HepG2 (cell line): ENCODE measurements around the gene POLR2M. TPM values are rescaled to one million over a fixed set of nuclear protein-coding genes. Genes with fewer than 3 reads are reported as not detected.

Experiments used
- ATAC-seq: fragments of 200-7000 bp; cut with Tn5 transposase; 3 replicates; pipeline ENCODE4 v1.9.1; 2020; ENCODE audit warnings: mild to moderate bottlenecking, moderate library complexity
- BruUV-seq: library from RNA; stranded (reverse); fragments of 400-500 nt; replicated peaks from 2 replicates; lab custom pipeline; 2021; lab: Mats Ljungman, UMichigan
- CTCF ChIA-PET: fragments of 300-600 bp; formaldehyde crosslinking; extraction: SDS; loops from one replicate; lab custom pipeline; 2021; ENCODE audit warnings: low total read pairs, inconsistent platforms, low intra/inter-chr PET ratio; lab: Yijun Ruan, JAX
- POLR2A ChIA-PET: fragments of 350-600 bp; sonication (Branson Sonifier 250); formaldehyde crosslinking; loops from one replicate; lab custom pipeline; 2020; ENCODE audit warnings: antibody characterized with exemption, inconsistent platforms; lab: Yijun Ruan, JAX
- DNase-seq: peaks from one replicate; pipeline ENCODE4 v3.0.0-alpha.2; 2015; ENCODE audit warnings: low spot score
- FAIRE-seq: peaks from 3 replicates; lab custom pipeline; 2011; peaks lifted over from hg19 to GRCh38; lab: Jason Lieb, UNC
- H2AFZ ChIP-seq: one replicate; pipeline ENCODE4 v1.6.1; 2011; ENCODE audit warnings: low read length, inconsistent platforms
- H3K27ac ChIP-seq: fragments of 300-600 bp; 3 replicates; pipeline ENCODE4 v1.8.0; 2011; ENCODE audit warnings: mixed run types, mild to moderate bottlenecking, mixed read lengths, low read length, inconsistent platforms; ENCODE audit not compliant: insufficient read depth; ENCODE audit errors: extremely low read length
- H3K27me3 ChIP-seq, 2 experiments: fragments of 200-600 bp in 1 of 2; 2 replicates in 1 of 2; 3 replicates in 1 of 2; pipeline versions ENCODE4 v1.6.0 to v1.8.0; 2011; ENCODE audit warnings: low read length in 2 of 2, mild to moderate bottlenecking in 2 of 2, moderate library complexity in 2 of 2, inconsistent platforms in 1 of 2; ENCODE audit not compliant: insufficient read depth in 2 of 2, control insufficient read depth in 1 of 2
- H3K36me3 ChIP-seq, 2 experiments: fragments of 200-600 bp in 1 of 2; replicated peaks in 1 of 2; 2 replicates in 1 of 2; 3 replicates in 1 of 2; pipeline versions ENCODE4 v1.5.1 to v1.8.0; 2011; ENCODE audit warnings: low read length in 2 of 2, inconsistent platforms in 1 of 2; ENCODE audit not compliant: insufficient read depth in 2 of 2, control insufficient read depth in 1 of 2
- H3K4me1 ChIP-seq: 2 replicates; pipeline ENCODE4 v1.5.1; 2012; ENCODE audit warnings: low read length, inconsistent platforms; ENCODE audit not compliant: insufficient read depth
- H3K4me2 ChIP-seq: 2 replicates; pipeline ENCODE4 v1.6.0; 2011; ENCODE audit warnings: low read depth, low read length, inconsistent platforms
- H3K4me3 ChIP-seq, 3 experiments: fragments of 200-600 bp in 1 of 3; sonication (generic), shearing (Covaris generic) in 1 of 3; replicated peaks in 1 of 3; 2 replicates each; pipeline ENCODE4 v1.5.1; 2011 to 2016; ENCODE audit warnings: low read length in 3 of 3, inconsistent platforms in 2 of 3, low read depth in 2 of 3, mild to moderate bottlenecking in 2 of 3, control low read depth in 1 of 3, mixed read lengths in 1 of 3; ENCODE audit not compliant: insufficient read depth in 1 of 3
- H3K79me2 ChIP-seq: one replicate; pipeline ENCODE4 v1.6.1; 2011; ENCODE audit warnings: low read length, inconsistent platforms; ENCODE audit not compliant: insufficient read depth
- H3K9ac ChIP-seq: 2 replicates; pipeline ENCODE4 v1.6.0; 2011; ENCODE audit warnings: mild to moderate bottlenecking, low read depth, low read length, inconsistent platforms; ENCODE audit not compliant: insufficient read depth
- H3K9me3 ChIP-seq: 2 replicates; pipeline ENCODE4 v1.5.1; 2012; ENCODE audit warnings: mild to moderate bottlenecking, low read length
- H4K20me1 ChIP-seq: 2 replicates; pipeline ENCODE4 v1.6.0; 2011; ENCODE audit warnings: inconsistent platforms, mild to moderate bottlenecking, low read length, moderate library complexity; ENCODE audit not compliant: insufficient read depth
- AKAP8 ChIP-seq: sonication (generic); formaldehyde crosslinking; IDR thresholded peaks from 2 replicates; pipeline ENCODE4 v1.5.1; 2020; ENCODE audit warnings: mild to moderate bottlenecking, missing genetic modification reagents
- ARNT ChIP-seq: fragments of 450-650 bp; IDR thresholded peaks from 2 replicates; pipeline ENCODE4 v1.6.1; 2017
- CCAR2 ChIP-seq: fragments of 200-400 bp; formaldehyde crosslinking; optimal IDR thresholded peaks from 2 replicates; pipeline ENCODE3; 2018; ENCODE audit warnings: low read depth, mild to moderate bottlenecking, low read length, moderate library complexity
- DNMT1 ChIP-seq: sonication (generic); formaldehyde crosslinking; IDR thresholded peaks from 2 replicates; pipeline ENCODE4 v1.5.1; 2020; ENCODE audit warnings: mild to moderate bottlenecking, missing genetic modification reagents
- HNRNPLL ChIP-seq: fragments of 200-400 bp; formaldehyde crosslinking; IDR thresholded peaks from 2 replicates; pipeline ENCODE4 v1.6.1; 2017; ENCODE audit warnings: mild to moderate bottlenecking, low read depth, low read length; ENCODE audit not compliant: poor library complexity, severe bottlenecking
- NAIF1 ChIP-seq: sonication (generic); formaldehyde crosslinking; IDR thresholded peaks from 2 replicates; pipeline ENCODE4 v1.5.0; 2020; ENCODE audit warnings: mild to moderate bottlenecking, missing genetic modification reagents, borderline replicate concordance
- NCOA5 ChIP-seq: sonication (generic); formaldehyde crosslinking; IDR thresholded peaks from 2 replicates; pipeline ENCODE4 v1.4.0; 2020; ENCODE audit warnings: missing genetic modification reagents
- SMAD1 ChIP-seq: sonication (generic); formaldehyde crosslinking; IDR thresholded peaks from 2 replicates; pipeline ENCODE4 v1.4.0; 2020; ENCODE audit warnings: missing genetic modification reagents, low read depth, mild to moderate bottlenecking, borderline replicate concordance
- ZNF138 ChIP-seq: sonication (generic); formaldehyde crosslinking; IDR thresholded peaks from 2 replicates; pipeline ENCODE4 v1.5.0; 2020; ENCODE audit warnings: mild to moderate bottlenecking, low read depth, missing genetic modification reagents
- ZNF326 ChIP-seq: sonication (generic); formaldehyde crosslinking; IDR thresholded peaks from 2 replicates; pipeline ENCODE4 v1.4.0; 2020; ENCODE audit warnings: missing genetic modification reagents, borderline replicate concordance
- ZNF530 ChIP-seq: sonication (generic); formaldehyde crosslinking; IDR thresholded peaks from 2 replicates; pipeline ENCODE4 v1.5.0; 2020; ENCODE audit warnings: low read depth, mild to moderate bottlenecking, missing genetic modification reagents
- ZNF557 ChIP-seq: sonication (generic); formaldehyde crosslinking; IDR thresholded peaks from 2 replicates; pipeline ENCODE4 v1.4.0; 2020; ENCODE audit warnings: missing genetic modification reagents
- ZNF672 ChIP-seq: sonication (generic); formaldehyde crosslinking; IDR thresholded peaks from 2 replicates; pipeline ENCODE4 v1.8.1; 2022; ENCODE audit warnings: missing genetic modification reagents
- ZNF784 ChIP-seq: sonication (generic); formaldehyde crosslinking; IDR thresholded peaks from 2 replicates; pipeline ENCODE4 v1.5.1; 2020; ENCODE audit warnings: missing genetic modification reagents, mild to moderate bottlenecking, borderline replicate concordance
- ZNF878 ChIP-seq: sonication (generic); formaldehyde crosslinking; IDR thresholded peaks from 2 replicates; pipeline ENCODE4 v1.8.1; 2023; ENCODE audit warnings: mild to moderate bottlenecking, missing genetic modification reagents, moderate library complexity
- WGBS: methylation state at CpG from one replicate; pipeline ENCODE4 v1.1.6; 2017; ENCODE audit warnings: low lambda C conversion rate; 5-methylcytosine and 5-hydroxymethylcytosine counted together
- in situ Hi-C: cut with HindIII; loops from 2 replicates; pipeline ENCODE4 v1.10.0; 2017; ENCODE audit warnings: low pct_unique_long_range_greater_than_20kb; ENCODE audit not compliant: extremely low pct_ligation_motif_present
- intact Hi-C: fragments of 100-400 bp; cut with micrococcal nuclease; formaldehyde crosslinking; loops from one replicate; pipeline ENCODE4 v1.10.0; 2022; ENCODE audit not compliant: unreplicated experiment
- polyA plus RNA-seq, 8 experiments: library from polyadenylated mRNA; depleted of rRNA in 3 of 8; stranded (reverse) in 7 of 8; unstranded in 1 of 8; fragments of >200 nt; fragmentation: Illumina TruSeq in 4 of 8; extraction: Trizol in 4 of 8; gene quantifications; 2 replicates each; pipeline versions ENCODE4 v1.2.1 to v1.2.3, GENCODE V29; 2011 to 2016; ENCODE audit warnings: low read depth in 4 of 8, missing spikeins in 1 of 8, mixed read lengths in 1 of 8; ENCODE audit not compliant: insufficient read depth in 1 of 8
- total RNA-seq, 5 experiments: library from RNA; depleted of rRNA; stranded (reverse); fragments of >200 nt; fragmentation: Illumina TruSeq; extraction: Trizol; gene quantifications; 2 replicates each; pipeline ENCODE4 v1.2.3, GENCODE V29; 2016; ENCODE audit warnings: low read depth in 1 of 5

The POLR2M gene
- total and polyA plus RNA-seq, 2 of the 13 experiments (the other 11 are each of a cell fraction or from before 2014, with no cell fraction given) = 25.9 to 48.5 TPM

- in situ Hi-C loops = no loop called here
- no peak overlapping the region for H3K9ac ChIP-seq
- no peaks in the 10 kb centered on the region for H3K79me2 ChIP-seq
- BruUV-seq = no TSS peak
- no peak overlapping the region for H3K27ac ChIP-seq
- no peak for ATAC-seq
- H2AFZ ChIP-seq = no peak overlapping the region
- H3K4me1 ChIP-seq = peaks cover 5% of the 10 kb centered on the region
- WGBS = 41% methylated on average over 8 of the region's 8 CpGs
- no peaks in the 10 kb centered on the region for H4K20me1 ChIP-seq
- no peak for TF ChIP-seq ZNF138 (CRISPR knock-in tag)
- TF ChIP-seq ZNF672 (CRISPR knock-in tag) = no peak
- TF ChIP-seq SMAD1 (CRISPR knock-in tag) = no peak
- TF ChIP-seq ZNF557 (CRISPR knock-in tag) = no peak
- TF ChIP-seq NAIF1 (CRISPR knock-in tag) = no peak
- no peak for TF ChIP-seq DNMT1
- no peak for TF ChIP-seq AKAP8 (CRISPR knock-in tag)
- no peak for TF ChIP-seq HNRNPLL
- no peak for TF ChIP-seq NCOA5 (CRISPR knock-in tag)
- TF ChIP-seq ZNF530 (CRISPR knock-in tag) = no peak
- no peak for TF ChIP-seq CCAR2
- TF ChIP-seq ZNF326 (CRISPR knock-in tag) = no peak
- TF ChIP-seq ZNF878 (CRISPR knock-in tag) = no peak
- no peak for TF ChIP-seq ZNF784
- no peak for TF ChIP-seq ARNT
- H3K4me3 ChIP-seq = no peak overlapping the region
- no peaks in the 10 kb centered on the region; a peak in 1 of 5 replicates for H3K27me3 ChIP-seq
- intact Hi-C loops = loop anchor here (10.0 kb wide), 1 partner anchor 339 kb away; no protein-coding TSS in a partner anchor
- ChIA-PET POLR2A (no interaction called here), CTCF (no interaction called here)
- H3K36me3 ChIP-seq = no peaks in the 10 kb centered on the region
- no peak overlapping the region for H3K4me2 ChIP-seq
- H3K9me3 ChIP-seq = no peaks in the 10 kb centered on the region
- DNase-seq = no peak
- no peak for FAIRE-seq
Measured at GRCh38 chr15:57735431-57735830, 28.9 kb downstream of the POLR2M start.
